ENCODE data around the gene CLK4. TPM values are rescaled to one million over a fixed set of nuclear protein-coding genes. Genes with fewer than 3 reads are reported as not detected.
A peak's percentile ranks its signal among the peaks of the same experiment; 100 is the strongest.

CLK4 gene
- 6.2 TPM for polyA plus RNA-seq (2013, experiment 1 of 2)
- 6.5 TPM for polyA plus RNA-seq (2013, experiment 2 of 2)

DNA sequence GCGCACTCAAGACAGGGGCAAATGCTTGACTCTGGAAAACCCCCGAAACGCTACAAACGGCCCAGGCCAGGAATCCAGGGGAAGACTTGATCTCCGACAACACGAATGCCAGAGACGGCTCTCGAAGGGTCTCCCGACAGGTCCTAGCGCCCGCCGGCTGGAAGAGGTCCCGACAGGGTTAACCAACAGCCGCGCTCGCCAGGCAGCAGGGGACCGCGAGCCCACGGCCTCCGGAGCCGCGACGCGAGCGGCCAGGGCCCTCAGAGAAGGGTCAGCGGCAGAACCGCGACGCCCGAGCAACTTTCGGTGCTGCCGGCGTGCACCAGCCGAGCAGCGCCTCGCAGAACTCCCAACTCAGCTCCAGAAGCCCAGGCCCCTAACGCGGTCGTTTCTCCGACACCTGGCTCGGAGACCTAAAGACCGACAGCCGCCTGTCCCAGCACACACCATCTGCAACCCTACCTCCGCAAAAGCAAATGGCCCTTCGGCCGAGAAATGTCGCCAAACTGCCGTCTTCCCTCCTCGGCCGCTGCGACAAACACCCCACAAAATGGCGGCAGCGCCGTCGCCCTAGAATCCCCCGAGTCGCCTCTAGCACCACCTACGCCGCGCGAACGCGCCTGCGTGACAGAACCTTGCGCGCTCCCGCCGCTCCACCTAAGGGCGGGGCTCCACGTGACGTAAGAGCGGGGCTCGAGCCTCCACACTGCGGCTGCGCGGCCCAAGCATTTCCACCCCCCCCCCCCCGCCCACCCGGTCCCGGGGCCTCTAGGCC lies at the start of gene CLK4:
Gene CLK4 (minus strand): TSS at position 567 of the 775 bp plus-strand sequence. CDS start 3,634 bp downstream, outside the sequence.
- Histone ChIP-seq H2BK15ac (ENCODE audit: low read depth, poor library complexity, severe bottlenecking) (peak within 1 kb of the TSS; percentile 60), H2BK12ac (ENCODE audit: low read length in 2 of 2) (peak within 1 kb of the TSS in 1 of 2 experiments; percentile 55), H3K14ac (ENCODE audit: low read length in 2 of 2) (peak within 1 kb of the TSS in 1 of 2 experiments; percentile 99), H4K91ac (ENCODE audit: low read length) (peak within 1 kb of the TSS; percentile 92), H3K18ac (ENCODE audit: low read depth in 1 of 2, low read length in 2 of 2) (peak within 1 kb of the TSS; percentile 95 to 99), H3K36me3 (ENCODE audit: control insufficient read depth in 1 of 2, insufficient read depth in 2 of 2, low read depth in 1 of 2, low read length in 2 of 2) (peaks cover 0 to 16% of the 10 kb centered on the region in 2 experiments), H3K4me2 (ENCODE audit: low read length, poor library complexity, severe bottlenecking) (peak within 1 kb of the TSS; percentile 97), H3K23ac (ENCODE audit: low read length in 2 of 2) (peak within 1 kb of the TSS in 1 of 2 experiments; percentile 99), H2BK120ac (ENCODE audit: low read depth, low read length) (peak within 1 kb of the TSS; percentile 71), H2AFZ (ENCODE audit: low read depth, low read length) (peak within 1 kb of the TSS; percentile 100), H3K9me3 (ENCODE audit: control insufficient read depth, low read length) (no peaks in the 10 kb centered on the region), H2BK5ac (ENCODE audit: low read depth, low read length, poor library complexity, severe bottlenecking) (peak within 1 kb of the TSS; percentile 53), H3K4me1 (ENCODE audit: control insufficient read depth, insufficient read depth, low read depth, low read length) (peaks cover 2% of the 10 kb centered on the region), H4K8ac (ENCODE audit: low read length) (peak within 1 kb of the TSS; percentile 100), H3K79me1 (replicated peaks; ENCODE audit: low read length, poor library complexity, severe bottlenecking) (peaks cover 1% of the 10 kb centered on the region), H3K4me3 (ENCODE audit: insufficient read depth in 1 of 2, low read depth in 1 of 2, low read length in 2 of 2) (peak within 1 kb of the TSS; percentile 91 to 95), H3K27ac (ENCODE audit: low read length, poor library complexity, severe bottlenecking) (peak within 1 kb of the TSS; percentile 91), H2AK5ac (ENCODE audit: low read length, severe bottlenecking) (peak within 1 kb of the TSS; percentile 37), H3K27me3 (ENCODE audit: control insufficient read depth in 1 of 2, insufficient read depth in 1 of 2, low read length in 2 of 2) (peaks cover 0 to 5% of the 10 kb centered on the region in 2 experiments), H3K9ac (ENCODE audit: low read length) (peak within 1 kb of the TSS; percentile 99), H3K4ac (ENCODE audit: low read depth in 1 of 2, low read length in 2 of 2) (peak within 1 kb of the TSS; percentile 97 to 98)
- DNase-seq = peak; percentile 93
- under 1% methylated on average over 68 of the region's 79 CpGs for WGBS

- Histone ChIP-seq H3K27me3 (ENCODE audit: control insufficient read depth in 1 of 2, insufficient read depth in 1 of 2, low read length in 2 of 2) (no peaks in the 10 kb centered on the region), H2BK5ac (ENCODE audit: low read depth, low read length, poor library complexity, severe bottlenecking) (no peak overlapping the region), H4K91ac (ENCODE audit: low read length) (no peak overlapping the region), H3K27ac (ENCODE audit: low read length, poor library complexity, severe bottlenecking) (no peak overlapping the region), H3K14ac (ENCODE audit: low read length in 2 of 2) (no peak overlapping the region), H3K4ac (ENCODE audit: low read depth in 1 of 2, low read length in 2 of 2) (no peak overlapping the region), H3K18ac (ENCODE audit: low read depth in 1 of 2, low read length in 2 of 2) (no peak overlapping the region), H3K79me1 (replicated peaks; ENCODE audit: low read length, poor library complexity, severe bottlenecking) (no peaks in the 10 kb centered on the region), H3K4me1 (ENCODE audit: control insufficient read depth, insufficient read depth, low read depth, low read length) (no peaks in the 10 kb centered on the region), H2BK12ac (ENCODE audit: low read length in 2 of 2) (no peak overlapping the region), H3K4me3 (ENCODE audit: insufficient read depth in 1 of 2, low read depth in 1 of 2, low read length in 2 of 2) (no peak overlapping the region), H3K9me3 (ENCODE audit: control insufficient read depth, low read length) (peaks cover 28% of the 10 kb centered on the region), H2BK15ac (ENCODE audit: low read depth, poor library complexity, severe bottlenecking) (no peak overlapping the region), H3K9ac (ENCODE audit: low read length) (no peak overlapping the region), H4K8ac (ENCODE audit: low read length) (no peak overlapping the region), H2AFZ (ENCODE audit: low read depth, low read length) (no peak overlapping the region), H2BK120ac (ENCODE audit: low read depth, low read length) (no peak overlapping the region), H3K36me3 (ENCODE audit: control insufficient read depth in 1 of 2, insufficient read depth in 2 of 2, low read depth in 1 of 2, low read length in 2 of 2) (no peaks in the 10 kb centered on the region), H2AK5ac (ENCODE audit: low read length, severe bottlenecking) (no peak overlapping the region), H3K23ac (ENCODE audit: low read length in 2 of 2) (no peak overlapping the region), H3K4me2 (ENCODE audit: low read length, poor library complexity, severe bottlenecking) (no peak overlapping the region)
- no peak for DNase-seq
- 87% methylated on average over 3 of the region's 3 CpGs for WGBS
Measured at GRCh38 chr5:178675922-178676321, 49.1 kb upstream of the CLK4 start.

GRCh38 chr5:178674334-178674733 lies 47.5 kb upstream of the CLK4 start:
- Histone ChIP-seq H3K23ac (ENCODE audit: low read length in 2 of 2) (no peak overlapping the region), H3K79me1 (replicated peaks; ENCODE audit: low read length, poor library complexity, severe bottlenecking) (no peaks in the 10 kb centered on the region), H3K18ac (ENCODE audit: low read depth in 1 of 2, low read length in 2 of 2) (no peak overlapping the region), H2AFZ (ENCODE audit: low read depth, low read length) (no peak overlapping the region), H3K4me2 (ENCODE audit: low read length, poor library complexity, severe bottlenecking) (no peak overlapping the region), H3K27me3 (ENCODE audit: control insufficient read depth in 1 of 2, insufficient read depth in 1 of 2, low read length in 2 of 2) (no peaks in the 10 kb centered on the region), H3K36me3 (ENCODE audit: control insufficient read depth in 1 of 2, insufficient read depth in 2 of 2, low read depth in 1 of 2, low read length in 2 of 2) (no peaks in the 10 kb centered on the region), H2BK5ac (ENCODE audit: low read depth, low read length, poor library complexity, severe bottlenecking) (no peak overlapping the region), H3K4me1 (ENCODE audit: control insufficient read depth, insufficient read depth, low read depth, low read length) (no peaks in the 10 kb centered on the region), H3K4ac (ENCODE audit: low read depth in 1 of 2, low read length in 2 of 2) (no peak overlapping the region), H2AK5ac (ENCODE audit: low read length, severe bottlenecking) (no peak overlapping the region), H2BK15ac (ENCODE audit: low read depth, poor library complexity, severe bottlenecking) (no peak overlapping the region), H3K9ac (ENCODE audit: low read length) (no peak overlapping the region), H4K91ac (ENCODE audit: low read length) (no peak overlapping the region), H3K27ac (ENCODE audit: low read length, poor library complexity, severe bottlenecking) (no peak overlapping the region), H3K4me3 (ENCODE audit: insufficient read depth in 1 of 2, low read depth in 1 of 2, low read length in 2 of 2) (no peak overlapping the region), H3K14ac (ENCODE audit: low read length in 2 of 2) (no peak overlapping the region), H2BK12ac (ENCODE audit: low read length in 2 of 2) (no peak overlapping the region), H3K9me3 (ENCODE audit: control insufficient read depth, low read length) (peaks cover 44% of the 10 kb centered on the region), H2BK120ac (ENCODE audit: low read depth, low read length) (no peak overlapping the region), H4K8ac (ENCODE audit: low read length) (no peak overlapping the region)
- DNase-seq = no peak

GRCh38 chr5:178673801-178674295 lies 47.0 kb upstream of the CLK4 start:
- Histone ChIP-seq H3K23ac (ENCODE audit: low read length in 2 of 2) (no peak overlapping the region), H3K27ac (ENCODE audit: low read length, poor library complexity, severe bottlenecking) (no peak overlapping the region), H4K8ac (ENCODE audit: low read length) (no peak overlapping the region), H3K9me3 (ENCODE audit: control insufficient read depth, low read length) (peaks cover 42% of the 10 kb centered on the region), H3K4me2 (ENCODE audit: low read length, poor library complexity, severe bottlenecking) (no peak overlapping the region), H3K9ac (ENCODE audit: low read length) (no peak overlapping the region), H3K4me1 (ENCODE audit: control insufficient read depth, insufficient read depth, low read depth, low read length) (no peaks in the 10 kb centered on the region), H3K4ac (ENCODE audit: low read depth in 1 of 2, low read length in 2 of 2) (no peak overlapping the region), H3K14ac (ENCODE audit: low read length in 2 of 2) (no peak overlapping the region), H2BK5ac (ENCODE audit: low read depth, low read length, poor library complexity, severe bottlenecking) (no peak overlapping the region), H4K91ac (ENCODE audit: low read length) (no peak overlapping the region), H2AFZ (ENCODE audit: low read depth, low read length) (no peak overlapping the region), H3K4me3 (ENCODE audit: insufficient read depth in 1 of 2, low read depth in 1 of 2, low read length in 2 of 2) (no peak overlapping the region), H2BK120ac (ENCODE audit: low read depth, low read length) (no peak overlapping the region), H2AK5ac (ENCODE audit: low read length, severe bottlenecking) (no peak overlapping the region), H3K27me3 (ENCODE audit: control insufficient read depth in 1 of 2, insufficient read depth in 1 of 2, low read length in 2 of 2) (no peaks in the 10 kb centered on the region), H3K18ac (ENCODE audit: low read depth in 1 of 2, low read length in 2 of 2) (no peak overlapping the region), H3K79me1 (replicated peaks; ENCODE audit: low read length, poor library complexity, severe bottlenecking) (no peaks in the 10 kb centered on the region), H3K36me3 (ENCODE audit: control insufficient read depth in 1 of 2, insufficient read depth in 2 of 2, low read depth in 1 of 2, low read length in 2 of 2) (no peaks in the 10 kb centered on the region), H2BK15ac (ENCODE audit: low read depth, poor library complexity, severe bottlenecking) (no peak overlapping the region), H2BK12ac (ENCODE audit: low read length in 2 of 2) (no peak overlapping the region)
- DNase-seq = no peak
- 76% methylated on average over 10 of the region's 10 CpGs for WGBS

All from mesenchymal stem cell (in vitro differentiated cells and primary cell).